ENCODE results near the gene ARL8B.

ARL8B gene

GRCh38 chr3:5136919-5137429 lies 14.9 kb downstream of the ARL8B start:
- no peak overlapping the region for H3K27ac ChIP-seq
- H3K36me3 ChIP-seq = no peaks in the 10 kb centered on the region
- H3K4me3 ChIP-seq (ENCODE audit: low read depth, low read length) = no peak overlapping the region
- H3K9me3 ChIP-seq (ENCODE audit: severe bottlenecking) = no peaks in the 10 kb centered on the region
- H3K27me3 ChIP-seq (ENCODE audit: insufficient read depth, low read depth, severe bottlenecking) = no peaks in the 10 kb centered on the region
- TF ChIP-seq CTCF (IDR thresholded peaks at IDR 0.05; ENCODE audit: low read depth, low read length) = no peak
- no peak for DNase-seq

- Histone ChIP-seq H3K36me3 (no peaks in the 10 kb centered on the region), H3K27ac (no peak overlapping the region), H3K27me3 (ENCODE audit: insufficient read depth, low read depth, severe bottlenecking) (no peaks in the 10 kb centered on the region), H3K9me3 (ENCODE audit: severe bottlenecking) (no peaks in the 10 kb centered on the region), H3K4me3 (ENCODE audit: low read depth, low read length) (no peak overlapping the region)
- no peak for TF ChIP-seq CTCF (IDR thresholded peaks at IDR 0.05; ENCODE audit: low read depth, low read length)
- no peak for DNase-seq
Observed at GRCh38 chr3:5138214-5138981, 16.3 kb downstream of the ARL8B start.

- no peak for TF ChIP-seq CTCF (IDR thresholded peaks at IDR 0.05; ENCODE audit: low read depth, low read length)
- Histone ChIP-seq H3K36me3 (no peaks in the 10 kb centered on the region), H3K4me3 (ENCODE audit: low read depth, low read length) (no peak overlapping the region), H3K9me3 (ENCODE audit: severe bottlenecking) (no peaks in the 10 kb centered on the region), H3K27ac (no peak overlapping the region), H3K27me3 (ENCODE audit: insufficient read depth, low read depth, severe bottlenecking) (no peaks in the 10 kb centered on the region)
- no peak for DNase-seq
Observed at GRCh38 chr3:5140230-5140621, 18.1 kb downstream of the ARL8B start.

GRCh38 chr3:5140839-5141238 lies 18.7 kb downstream of the ARL8B start:
- H3K4me3 ChIP-seq (ENCODE audit: low read depth, low read length) = no peak overlapping the region
- no peaks in the 10 kb centered on the region for H3K27me3 ChIP-seq (ENCODE audit: insufficient read depth, low read depth, severe bottlenecking)
- H3K36me3 ChIP-seq = no peaks in the 10 kb centered on the region
- no peaks in the 10 kb centered on the region for H3K9me3 ChIP-seq (ENCODE audit: severe bottlenecking)
- no peak for TF ChIP-seq CTCF (IDR thresholded peaks at IDR 0.05; ENCODE audit: low read depth, low read length)
- DNase-seq = no peak
- no peak overlapping the region for H3K27ac ChIP-seq

- no peak for DNase-seq
- H3K4me3 ChIP-seq (ENCODE audit: low read depth, low read length) = no peak overlapping the region
- no peak overlapping the region for H3K27ac ChIP-seq
- H3K9me3 ChIP-seq (ENCODE audit: severe bottlenecking) = no peaks in the 10 kb centered on the region
- no peaks in the 10 kb centered on the region for H3K36me3 ChIP-seq
- TF ChIP-seq CTCF (IDR thresholded peaks at IDR 0.05; ENCODE audit: low read depth, low read length) = no peak
- no peaks in the 10 kb centered on the region for H3K27me3 ChIP-seq (ENCODE audit: insufficient read depth, low read depth, severe bottlenecking)
Observed at GRCh38 chr3:5141760-5142159, 19.7 kb downstream of the ARL8B start.

- Histone ChIP-seq H3K36me3 (no peaks in the 10 kb centered on the region), H3K4me3 (ENCODE audit: low read depth, low read length) (no peak overlapping the region), H3K27ac (no peak overlapping the region), H3K9me3 (ENCODE audit: severe bottlenecking) (no peaks in the 10 kb centered on the region), H3K27me3 (ENCODE audit: insufficient read depth, low read depth, severe bottlenecking) (no peaks in the 10 kb centered on the region)
- no peak for DNase-seq
- no peak for TF ChIP-seq CTCF (IDR thresholded peaks at IDR 0.05; ENCODE audit: low read depth, low read length)
Observed at GRCh38 chr3:5143464-5143863, 21.4 kb downstream of the ARL8B start.
